UCSD-AML1 (cell line): ENCODE measurements around the gene DDX42.

Experiments
- DNase-seq: peaks from one replicate; lab custom pipeline; 2025; ENCODE audit not compliant: unreplicated experiment; lab: John Stamatoyannopoulos, UW

The DDX42 gene

GRCh38 chr17:63774141-63774968 is at the start of gene DDX42:
Gene DDX42, plus strand, starts transcription at chr17:63774170. Its CDS starts 12,880 bp downstream, at chr17:63787050.
- peak; percentile 72 for DNase-seq

GRCh38 chr17:63735691-63736090 is 38.3 kb upstream of the DDX42 start:
- no peak for DNase-seq

GRCh38 chr17:63740464-63741142 is 33.4 kb upstream of the DDX42 start:
- DNase-seq: no peak

- DNase-seq: no peak
Observed at GRCh38 chr17:63741143-63741407, 32.9 kb upstream of the DDX42 start.

GRCh38 chr17:63741408-63742173 is 32.4 kb upstream of the DDX42 start, which contains the start of gene STRADA:
Gene STRADA, minus strand, starts transcription at chr17:63741799. Its CDS starts 13,430 bp downstream, at chr17:63728369.
- DNase-seq: peak; percentile 99

- DNase-seq: peak; percentile 22
Observed at GRCh38 chr17:63751806-63752205, 22.2 kb upstream of the DDX42 start.

- DNase-seq: no peak
Observed at GRCh38 chr17:63752707-63753106, 21.3 kb upstream of the DDX42 start.

GRCh38 chr17:63753215-63753614 is 20.8 kb upstream of the DDX42 start:
- no peak for DNase-seq

- no peak for DNase-seq
Observed at GRCh38 chr17:63754046-63754445, 19.9 kb upstream of the DDX42 start.

- DNase-seq: no peak
Observed at GRCh38 chr17:63758428-63758827, 15.5 kb upstream of the DDX42 start.

GRCh38 chr17:63760771-63761539 is 13.0 kb upstream of the DDX42 start:
- DNase-seq: no peak

- no peak for DNase-seq
Observed at GRCh38 chr17:63762161-63763078, 11.6 kb upstream of the DDX42 start.

GRCh38 chr17:63764716-63765115 is 9.3 kb upstream of the DDX42 start:
- no peak for DNase-seq

- no peak for DNase-seq
Observed at GRCh38 chr17:63766754-63767153, 7.2 kb upstream of the DDX42 start.

- DNase-seq: no peak
Observed at GRCh38 chr17:63768433-63768832, 5.5 kb upstream of the DDX42 start.

GRCh38 chr17:63772801-63773271 is 1.1 kb upstream of the DDX42 start:
- no peak for DNase-seq

GRCh38 chr17:63773272-63774140 is 464 bp upstream of the DDX42 start, which contains the start of gene CCDC47:
Gene CCDC47, minus strand, starts transcription at chr17:63773597. Its CDS starts 7,422 bp downstream, at chr17:63766175.
- DNase-seq: peak; percentile 99

- no peak for DNase-seq
Observed at GRCh38 chr17:63774969-63775265, 947 bp downstream of the DDX42 start.

GRCh38 chr17:63775420-63775819 is 1.4 kb downstream of the DDX42 start:
- DNase-seq: no peak
